ENCODE results near the gene RABL2A. TPM values are rescaled to one million over a fixed set of nuclear protein-coding genes. Genes with fewer than 3 reads are reported as not detected.
"Not testable (repeated sequence)": the region's sequence is repeated elsewhere in the genome, so short reads cannot be mapped to it uniquely, and the experiment has no call there.

Gene RABL2A
- total RNA-seq, 3 donors from 2014 or later (not counting 1 experiment from before 2014, with no cell fraction given): 16.7 to 23.5 (median 22.5) TPM

- H3K9me3 ChIP-seq (ENCODE audit: control insufficient read depth, insufficient read depth, low read length); H3K9me3 Mint-ChIP-seq; intact Hi-C loops (cut with micrococcal nuclease); ATAC-seq; H3K4me3 Mint-ChIP-seq; H3K4me1 Mint-ChIP-seq; H3K27me3 ChIP-seq (ENCODE audit: control insufficient read depth, insufficient read depth, low read length); DNase-seq; H3K27me3 Mint-ChIP-seq (ENCODE audit: low read depth in 2 of 2); H3K4me3 ChIP-seq (ENCODE audit: low read length); H3K36me3 Mint-ChIP-seq; H3K27ac Mint-ChIP-seq; H3K36me3 ChIP-seq (ENCODE audit: control insufficient read depth, insufficient read depth, low read length); H3K4me1 ChIP-seq (ENCODE audit: control insufficient read depth, insufficient read depth, low read length); H3K27ac ChIP-seq (ENCODE audit: low read length): not testable (repeated sequence)
- WGBS (ENCODE audit: insufficient coverage): 86% methylated on average over 4 of the region's 10 CpGs
Measured at GRCh38 chr2:113663285-113664060, 36.4 kb downstream of the RABL2A start.

GRCh38 chr2:113664761-113665533 is 37.9 kb downstream of the RABL2A start:
- H3K36me3 Mint-ChIP-seq; intact Hi-C loops (cut with micrococcal nuclease); H3K4me3 Mint-ChIP-seq; H3K9me3 ChIP-seq (ENCODE audit: control insufficient read depth, insufficient read depth, low read length); H3K4me1 Mint-ChIP-seq; ATAC-seq; H3K27ac ChIP-seq (ENCODE audit: low read length); DNase-seq; H3K4me1 ChIP-seq (ENCODE audit: control insufficient read depth, insufficient read depth, low read length); H3K9me3 Mint-ChIP-seq; H3K36me3 ChIP-seq (ENCODE audit: control insufficient read depth, insufficient read depth, low read length); H3K27me3 ChIP-seq (ENCODE audit: control insufficient read depth, insufficient read depth, low read length); H3K27me3 Mint-ChIP-seq (ENCODE audit: low read depth in 2 of 2); H3K4me3 ChIP-seq (ENCODE audit: low read length); H3K27ac Mint-ChIP-seq: not testable (repeated sequence)
- WGBS (ENCODE audit: insufficient coverage): 93% methylated on average over 3 of the region's 6 CpGs

GRCh38 chr2:113669013-113669412 is 41.9 kb downstream of the RABL2A start:
- H3K4me1 Mint-ChIP-seq; H3K4me1 ChIP-seq (ENCODE audit: control insufficient read depth, insufficient read depth, low read length); H3K27ac ChIP-seq (ENCODE audit: low read length); H3K36me3 Mint-ChIP-seq; H3K9me3 Mint-ChIP-seq; H3K27me3 ChIP-seq (ENCODE audit: control insufficient read depth, insufficient read depth, low read length); H3K4me3 Mint-ChIP-seq; intact Hi-C loops (cut with micrococcal nuclease); ATAC-seq; H3K27ac Mint-ChIP-seq; H3K4me3 ChIP-seq (ENCODE audit: low read length); DNase-seq; H3K36me3 ChIP-seq (ENCODE audit: control insufficient read depth, insufficient read depth, low read length); H3K27me3 Mint-ChIP-seq (ENCODE audit: low read depth in 2 of 2); H3K9me3 ChIP-seq (ENCODE audit: control insufficient read depth, insufficient read depth, low read length): not testable (repeated sequence)
- WGBS (ENCODE audit: insufficient coverage): 97% methylated on average over 20 of the region's 21 CpGs

- Mint-ChIP-seq H3K36me3 (no peaks in the 10 kb centered on the region), H3K9me3 (no peaks in the 10 kb centered on the region), H3K27me3 (ENCODE audit: low read depth in 2 of 2) (peaks cover 3 to 6% of the 10 kb centered on the region in 2 donors), H3K27ac (no peak overlapping the region), H3K4me1 (peaks cover 0 to 3% of the 10 kb centered on the region in 2 donors), H3K4me3 (no peak overlapping the region)
- 79% methylated on average over 7 of the region's 7 CpGs for WGBS (ENCODE audit: insufficient coverage)
- H3K4me1 ChIP-seq (ENCODE audit: control insufficient read depth, insufficient read depth, low read length): no peaks in the 10 kb centered on the region
- no peak overlapping the region for H3K27ac ChIP-seq (ENCODE audit: low read length)
- no peak for TF ChIP-seq CTCF (IDR thresholded peaks at IDR 0.05)
- no peaks in the 10 kb centered on the region for H3K9me3 ChIP-seq (ENCODE audit: control insufficient read depth, insufficient read depth, low read length)
- H3K27me3 ChIP-seq (ENCODE audit: control insufficient read depth, insufficient read depth, low read length): no peaks in the 10 kb centered on the region
- no peak for DNase-seq
- no peak for ATAC-seq
- H3K4me3 ChIP-seq (ENCODE audit: low read length): no peak overlapping the region
- intact Hi-C loops (cut with micrococcal nuclease): no loop called here
- H3K36me3 ChIP-seq (ENCODE audit: control insufficient read depth, insufficient read depth, low read length): no peaks in the 10 kb centered on the region
Measured at GRCh38 chr2:113672326-113672932, 45.4 kb downstream of the RABL2A start.
